Stimulated activated CD4-positive, alpha-beta T cell treated with anti-CD3 and anti-CD28 coated beads, TNF-alpha, amount 100 ng/mL, for 24 hours (primary cell): Measurements from ENCODE around the gene HSFY1.
"Not testable (repeated sequence)": the region's sequence is repeated elsewhere in the genome, so short reads cannot be mapped to it uniquely, and the experiment has no call there.

Experiments
- DNase-seq, 3 experiments: peaks; one replicate each; pipeline ENCODE4 v3.0.0-alpha.2; 2020; ENCODE audit warnings: low read depth in 3 of 3

HSFY1 gene, protein sequence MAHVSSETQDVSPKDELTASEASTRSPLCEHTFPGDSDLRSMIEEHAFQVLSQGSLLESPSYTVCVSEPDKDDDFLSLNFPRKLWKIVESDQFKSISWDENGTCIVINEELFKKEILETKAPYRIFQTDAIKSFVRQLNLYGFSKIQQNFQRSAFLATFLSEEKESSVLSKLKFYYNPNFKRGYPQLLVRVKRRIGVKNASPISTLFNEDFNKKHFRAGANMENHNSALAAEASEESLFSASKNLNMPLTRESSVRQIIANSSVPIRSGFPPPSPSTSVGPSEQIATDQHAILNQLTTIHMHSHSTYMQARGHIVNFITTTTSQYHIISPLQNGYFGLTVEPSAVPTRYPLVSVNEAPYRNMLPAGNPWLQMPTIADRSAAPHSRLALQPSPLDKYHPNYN

DNA sequence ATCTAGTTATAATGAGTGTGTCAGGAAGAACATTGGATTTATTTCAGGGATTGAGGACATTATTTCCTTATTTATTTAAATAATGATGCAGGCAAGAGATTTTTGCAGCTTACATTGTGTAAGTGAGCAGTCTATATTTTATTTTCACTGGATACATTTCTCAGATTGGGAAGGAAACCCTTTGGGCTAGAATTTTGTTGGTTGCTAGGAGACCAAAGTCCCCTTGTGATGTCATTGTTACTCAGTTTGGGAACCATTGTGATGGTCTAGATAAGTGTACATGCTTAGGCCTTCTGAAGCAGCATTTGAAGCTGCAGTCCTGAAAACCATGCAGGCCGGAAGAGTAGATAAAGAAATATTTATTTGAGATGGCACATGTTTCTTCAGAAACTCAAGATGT lies at the start of gene HSFY1:
Gene HSFY1, plus strand, starts transcription at position 301 of the 400 bp plus-strand sequence. Its CDS starts 68 bp downstream, at position 369.
- not testable (repeated sequence) for DNase-seq

DNA sequence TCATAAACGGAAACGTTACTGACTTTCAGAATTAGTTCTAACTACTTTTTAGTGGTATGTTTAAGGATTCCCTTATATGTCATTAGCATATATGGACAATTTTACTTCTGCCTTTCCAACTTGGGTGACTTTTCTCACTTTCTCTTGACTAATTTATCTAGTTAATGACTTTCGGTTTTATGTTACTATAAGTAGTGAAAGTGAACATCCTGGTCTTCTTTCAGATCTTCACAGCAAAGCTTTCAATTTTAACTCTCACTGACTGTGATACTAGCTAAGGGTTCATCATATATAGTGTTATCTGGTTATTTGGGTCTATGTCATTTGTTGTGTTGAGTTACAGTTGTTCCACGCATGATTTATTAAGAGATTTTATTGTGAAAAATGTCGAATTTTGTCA lies 42.3 kb upstream of the HSFY1 start:
- DNase-seq, result not testable (repeated sequence)

DNA sequence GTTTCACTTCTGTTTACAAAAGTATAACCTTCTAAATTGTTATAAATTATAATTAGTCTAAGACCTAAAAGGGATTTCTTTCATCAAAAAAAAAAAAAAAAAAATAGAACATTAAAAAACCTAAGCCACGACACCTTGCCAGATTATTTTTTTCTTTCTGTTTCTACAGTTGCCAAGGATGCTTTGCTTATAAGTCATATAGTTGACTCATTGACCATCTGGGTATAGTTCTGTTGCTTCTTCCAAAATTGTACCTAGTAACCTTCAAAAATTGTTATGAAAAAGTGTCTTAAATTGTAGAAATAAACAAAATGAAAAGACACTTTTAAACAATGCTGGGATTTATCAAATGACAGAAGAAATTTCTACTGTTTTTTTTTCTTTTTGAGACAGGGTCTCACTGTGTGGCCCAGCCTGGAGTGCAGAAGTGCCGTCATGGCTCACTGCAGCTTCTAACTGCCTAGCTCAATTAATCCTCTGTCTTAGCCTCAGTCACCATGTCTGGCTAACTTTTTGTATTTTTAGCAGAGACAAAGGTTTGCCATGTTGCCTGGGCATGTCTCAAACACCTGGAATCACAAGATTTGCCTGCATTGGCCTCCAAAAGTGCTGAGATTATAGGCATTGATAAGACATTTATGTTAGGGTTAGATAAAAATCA lies 15.4 kb upstream of the HSFY1 start:
- not testable (repeated sequence) for DNase-seq

DNA sequence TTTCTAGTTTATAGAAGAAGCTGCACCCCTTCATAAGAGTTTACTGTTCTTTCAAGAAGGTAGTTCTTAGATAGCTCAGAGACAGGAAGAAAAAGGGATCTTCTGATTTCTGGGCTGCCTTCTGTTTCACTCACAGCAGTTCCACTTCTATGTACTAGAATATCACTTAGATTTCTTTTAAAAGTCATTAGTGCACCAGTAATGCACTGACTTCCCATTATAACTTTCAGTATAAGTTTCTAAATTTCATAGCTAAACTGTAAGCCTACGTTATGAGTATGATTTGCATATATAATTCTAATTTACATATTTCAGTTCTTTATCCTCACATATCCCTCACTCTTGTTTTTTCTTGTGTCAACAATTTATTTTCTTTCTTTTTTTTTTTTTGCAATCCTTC lies 7.6 kb upstream of the HSFY1 start:
- not testable (repeated sequence) for DNase-seq

DNA sequence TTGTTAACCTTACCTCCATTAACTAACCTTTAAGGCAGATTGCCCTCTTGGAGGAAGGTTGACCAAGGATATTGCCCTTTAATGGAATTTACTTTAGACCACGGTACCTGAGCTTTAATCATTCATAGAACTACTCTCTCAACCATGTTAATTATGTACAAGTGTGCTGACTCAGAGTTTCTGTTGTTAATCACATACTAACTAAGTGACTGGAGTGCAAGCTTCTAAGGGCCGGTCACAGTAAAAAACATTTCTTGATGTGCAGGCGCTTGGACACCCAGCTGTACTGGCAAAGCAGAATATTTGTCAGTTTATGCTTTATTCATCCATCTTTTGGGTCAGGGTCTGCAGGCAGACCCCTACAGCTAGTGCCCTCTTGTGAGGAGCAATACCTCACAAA lies 6.6 kb downstream of the HSFY1 start:
- DNase-seq, result not testable (repeated sequence)

DNA sequence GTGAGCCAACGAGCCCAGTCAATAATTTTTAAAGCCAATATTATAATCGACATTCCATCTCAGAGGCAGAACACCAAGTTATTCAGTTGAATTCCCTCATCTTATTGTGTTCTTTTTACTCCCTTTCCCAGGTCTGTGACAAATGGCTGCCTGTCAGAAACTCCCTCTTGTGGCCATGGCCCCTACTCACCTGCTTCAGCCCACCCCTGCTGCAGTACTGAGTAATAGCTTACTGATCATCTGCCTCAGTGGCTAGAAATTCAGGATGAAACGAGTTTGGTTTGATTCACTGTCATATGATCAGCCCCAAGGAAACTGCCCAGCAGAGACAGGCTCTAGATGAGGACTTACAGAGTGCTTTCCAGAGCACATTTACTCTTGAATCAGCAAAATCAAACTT lies 19.4 kb downstream of the HSFY1 start:
- DNase-seq, result not testable (repeated sequence)
